Thyroid gland (tissue), 4 donors: ENCODE data around the gene TWSG1.

ENCODE experiments used
- CTCF ChIP-seq, 6 experiments: fragments of 200-600 bp in 3 of 6; fragments of 450-650 bp in 3 of 6; sonication (generic) in 3 of 6; IDR thresholded peaks; one replicate each; pipeline ENCODE4 v1.5.1; 2016 to 2019; ENCODE audit warnings: antibody characterized with exemption in 6 of 6, mild to moderate bottlenecking in 2 of 6, inconsistent platforms in 1 of 6, moderate library complexity in 1 of 6
- POLR2A ChIP-seq, 2 donors: fragments of 450-650 bp; IDR thresholded peaks; one replicate each; pipeline ENCODE4 v1.6.1; 2017; ENCODE audit warnings: antibody characterized with exemption in 2 of 2, mild to moderate bottlenecking in 2 of 2, moderate library complexity in 1 of 2

GRCh38 chr18:9323750-9324445, 10.7 kb upstream of the TWSG1 start:
- TF ChIP-seq POLR2A (IDR thresholded peaks at IDR 0.05) (no peak), CTCF (IDR thresholded peaks at IDR 0.05) (no peak)
